Measurements from ENCODE around the gene CRYL1.

- TF ChIP-seq CTCF (IDR thresholded peaks at IDR 0.05; ENCODE audit: insufficient read depth, low read length, poor library complexity, severe bottlenecking) (no peak), EZH2phosphoT487 (conservative IDR thresholded peaks at IDR 0.05; ENCODE audit: low read length) (no peak)
These were observed 24.1 kb downstream of the CRYL1 start for GRCh38 chr13:20501592-20501991.

Measured in SU-DHL-6 (cell line).